ENCODE measurements around the gene SLC66A2. TPM values are rescaled to one million over a fixed set of nuclear protein-coding genes. Genes with fewer than 3 reads are reported as not detected.
"Not testable (repeated sequence)": the region's sequence is repeated elsewhere in the genome, so short reads cannot be mapped to it uniquely, and the experiment has no call there.

SLC66A2 gene
- total RNA-seq, 2 donors from 2014 or later, result 30.4 to 50.8 TPM

DNA sequence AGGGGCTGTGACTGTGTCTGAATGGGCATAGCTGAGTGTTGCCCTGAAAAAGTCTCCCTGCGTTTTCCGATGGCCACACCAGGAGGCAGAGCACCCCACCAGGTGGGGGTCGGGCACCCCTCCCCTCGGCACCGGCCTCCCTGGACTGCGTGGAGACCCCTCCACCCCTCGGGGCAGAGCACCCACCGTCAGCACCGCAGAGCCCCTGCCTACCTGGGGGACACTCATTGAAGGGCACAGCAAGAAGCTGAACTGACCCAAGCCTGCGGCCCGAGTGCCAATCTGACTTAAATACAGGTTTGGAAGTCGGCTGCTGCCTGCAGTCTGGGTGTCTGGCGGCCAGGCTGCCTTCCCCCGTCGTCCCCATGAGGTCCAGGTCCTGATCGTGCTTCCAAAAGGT is 83.8 kb downstream of the SLC66A2 start:
- TF ChIP-seq POLR2A (IDR thresholded peaks at IDR 0.05), result no peak
- TF ChIP-seq, protein P1, sequence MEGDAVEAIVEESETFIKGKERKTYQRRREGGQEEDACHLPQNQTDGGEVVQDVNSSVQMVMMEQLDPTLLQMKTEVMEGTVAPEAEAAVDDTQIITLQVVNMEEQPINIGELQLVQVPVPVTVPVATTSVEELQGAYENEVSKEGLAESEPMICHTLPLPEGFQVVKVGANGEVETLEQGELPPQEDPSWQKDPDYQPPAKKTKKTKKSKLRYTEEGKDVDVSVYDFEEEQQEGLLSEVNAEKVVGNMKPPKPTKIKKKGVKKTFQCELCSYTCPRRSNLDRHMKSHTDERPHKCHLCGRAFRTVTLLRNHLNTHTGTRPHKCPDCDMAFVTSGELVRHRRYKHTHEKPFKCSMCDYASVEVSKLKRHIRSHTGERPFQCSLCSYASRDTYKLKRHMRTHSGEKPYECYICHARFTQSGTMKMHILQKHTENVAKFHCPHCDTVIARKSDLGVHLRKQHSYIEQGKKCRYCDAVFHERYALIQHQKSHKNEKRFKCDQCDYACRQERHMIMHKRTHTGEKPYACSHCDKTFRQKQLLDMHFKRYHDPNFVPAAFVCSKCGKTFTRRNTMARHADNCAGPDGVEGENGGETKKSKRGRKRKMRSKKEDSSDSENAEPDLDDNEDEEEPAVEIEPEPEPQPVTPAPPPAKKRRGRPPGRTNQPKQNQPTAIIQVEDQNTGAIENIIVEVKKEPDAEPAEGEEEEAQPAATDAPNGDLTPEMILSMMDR (IDR thresholded peaks at IDR 0.05), result no peak
- DNase-seq, result no peak
- ATAC-seq, result no peak
- WGBS, 2 donors, result 64 to 76% methylated on average over 10 to 14 of the region's 16 CpGs
- Histone ChIP-seq H3K27me3 (no peaks in the 10 kb centered on the region), H3K4me1 (no peaks in the 10 kb centered on the region), H3K4me3 (no peak overlapping the region), H3K27ac (no peak overlapping the region), H3K9me3 (no peaks in the 10 kb centered on the region), H3K36me3 (replicated peaks in 1 of 2; ENCODE audit: insufficient read depth in 1 of 2, low read depth in 2 of 2) (no peaks in the 10 kb centered on the region)
- intact Hi-C loops (cut with DNase I), result no loop called here

- no peak for DNase-seq
- intact Hi-C loops (cut with DNase I), result no loop called here
- Histone ChIP-seq H3K9me3 (no peaks in the 10 kb centered on the region), H3K4me3 (no peak overlapping the region), H3K36me3 (replicated peaks in 1 of 2; ENCODE audit: insufficient read depth in 1 of 2, low read depth in 2 of 2) (no peaks in the 10 kb centered on the region), H3K27ac (no peak overlapping the region), H3K27me3 (no peaks in the 10 kb centered on the region), H3K4me1 (no peaks in the 10 kb centered on the region)
- TF ChIP-seq, protein P1 (IDR thresholded peaks at IDR 0.05), result no peak
- TF ChIP-seq POLR2A (IDR thresholded peaks at IDR 0.05), result no peak
- 85 to 89% methylated on average over 19 to 20 of the region's 20 CpGs for WGBS, 2 donors
- ATAC-seq, result no peak
These were observed 84.4 kb downstream of the SLC66A2 start for GRCh38 chr18:79866889-79867574.

GRCh38 chr18:79865951-79866350 is 85.5 kb downstream of the SLC66A2 start:
- DNase-seq; intact Hi-C loops (cut with DNase I): not testable (repeated sequence)
- 51 to 80% methylated on average over 3 of the region's 3 CpGs for WGBS, 2 donors

GRCh38 chr18:79864955-79865354 is 86.5 kb downstream of the SLC66A2 start:
- WGBS, 2 donors, result 81 to 88% methylated on average over 4 of the region's 4 CpGs
- H3K9me3 ChIP-seq; intact Hi-C loops (cut with DNase I); H3K27me3 ChIP-seq; H3K27ac ChIP-seq; H3K4me3 ChIP-seq; DNase-seq; H3K36me3 ChIP-seq (replicated peaks in 1 of 2; ENCODE audit: insufficient read depth in 1 of 2, low read depth in 2 of 2); H3K4me1 ChIP-seq; ATAC-seq: not testable (repeated sequence)

More at GRCh38 chr18:79865951-79866350, 85.5 kb downstream of the SLC66A2 start:
- not testable (repeated sequence) for H3K9me3 ChIP-seq; H3K4me1 ChIP-seq; H3K4me3 ChIP-seq; H3K36me3 ChIP-seq (replicated peaks in 1 of 2; ENCODE audit: insufficient read depth in 1 of 2, low read depth in 2 of 2); H3K27me3 ChIP-seq; ATAC-seq; H3K27ac ChIP-seq

DNA sequence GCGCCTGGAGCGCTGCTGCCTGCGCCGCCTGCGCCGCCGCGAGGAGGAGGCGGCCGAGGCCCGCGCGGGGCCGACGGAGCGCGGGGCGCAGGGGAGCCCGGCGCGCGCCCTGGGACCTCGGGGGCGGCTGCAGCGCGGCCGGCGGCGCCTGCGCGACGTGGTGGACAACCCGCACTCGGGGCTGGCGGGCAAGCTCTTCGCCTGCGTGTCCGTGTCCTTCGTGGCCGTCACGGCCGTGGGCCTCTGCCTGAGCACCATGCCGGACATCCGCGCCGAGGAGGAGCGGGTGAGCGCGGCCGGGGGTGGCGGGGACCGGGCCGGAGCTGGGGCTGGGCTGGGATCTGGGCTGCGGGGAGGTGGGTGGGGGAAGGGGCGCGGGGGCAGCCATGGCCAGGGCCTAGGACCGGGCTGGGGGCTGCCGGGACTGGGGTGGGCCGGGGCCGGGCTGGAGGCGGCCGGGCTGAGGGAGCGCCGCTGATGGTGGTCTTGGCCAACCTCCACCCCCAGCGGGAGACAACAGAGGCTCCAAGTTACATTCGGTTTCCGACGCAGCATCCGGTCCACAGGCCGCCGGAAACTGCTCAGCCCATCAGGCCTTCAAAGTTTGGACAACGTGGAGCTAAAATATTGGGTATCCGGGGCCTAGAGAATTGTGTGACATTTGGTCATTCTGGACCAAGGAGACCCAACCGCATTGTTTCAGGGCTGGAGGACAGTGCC is 87.3 kb downstream of the SLC66A2 start:
- Histone ChIP-seq H3K27me3 (no peaks in the 10 kb centered on the region), H3K27ac (no peak overlapping the region), H3K4me1 (no peaks in the 10 kb centered on the region), H3K9me3 (no peaks in the 10 kb centered on the region), H3K4me3 (no peak overlapping the region), H3K36me3 (replicated peaks in 1 of 2; ENCODE audit: insufficient read depth in 1 of 2, low read depth in 2 of 2) (no peaks in the 10 kb centered on the region)
- ATAC-seq (no peak), DNase-seq (no peak)
- TF ChIP-seq POLR2A (IDR thresholded peaks at IDR 0.05), result no peak
- TF ChIP-seq, protein P1 (IDR thresholded peaks at IDR 0.05), result no peak
- intact Hi-C loops (cut with DNase I), result no loop called here
- 62 to 87% methylated on average over 15 to 39 of the region's 74 CpGs for WGBS, 2 donors
